ENCODE measurements around the gene SMYD5. TPM values are rescaled to one million over a fixed set of nuclear protein-coding genes. Genes with fewer than 3 reads are reported as not detected.
A peak's percentile ranks its signal among the peaks of the same experiment; 100 is the strongest.

SMYD5 gene
- total and polyA plus RNA-seq, 9 of the 15 experiments (the other 6 are each of a cell fraction or from before 2014, with no cell fraction given) = 11.4 to 56.8 (median 32.0) TPM

DNA sequence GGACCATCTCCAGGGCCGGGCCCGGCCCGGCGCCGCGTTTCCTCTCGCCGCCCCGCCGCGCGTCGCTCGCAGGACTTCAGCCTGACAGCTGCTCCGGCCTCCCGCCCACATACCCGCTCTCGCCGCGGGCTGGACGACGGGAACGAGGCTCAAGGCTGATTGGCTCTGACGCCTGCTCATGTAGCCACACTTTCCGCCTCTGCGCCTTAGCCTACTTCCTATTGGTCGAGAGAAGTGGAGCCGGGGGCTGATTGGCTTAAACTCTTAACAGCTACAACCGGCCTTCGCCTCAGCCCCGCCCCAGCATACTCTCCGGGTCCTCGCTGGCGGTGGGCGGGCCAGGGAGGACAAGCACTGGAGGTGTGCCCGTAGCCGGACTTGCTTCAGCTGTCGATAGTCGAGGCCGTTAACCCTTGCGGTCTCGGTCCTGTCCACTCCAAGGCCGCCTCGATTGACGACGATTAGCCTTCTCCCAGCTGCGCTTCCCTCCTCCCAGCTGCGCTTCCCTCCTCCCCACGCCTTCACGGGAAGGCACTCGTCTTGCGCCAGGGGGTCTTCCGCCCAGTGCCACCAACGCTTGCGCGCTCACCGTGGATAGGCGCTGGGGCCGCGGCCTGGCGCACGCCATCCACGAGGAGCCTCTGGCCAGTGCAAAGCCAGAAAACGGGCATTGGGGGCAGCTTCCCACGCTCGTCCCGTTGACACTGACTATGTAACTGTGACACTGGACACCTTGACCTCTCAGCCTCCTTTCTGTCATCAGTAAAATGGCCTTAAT is 19.3 kb downstream of the SMYD5 start, which contains the start of gene PRADC1 (continued):
- TF ChIP-seq CTCF (IDR thresholded peaks at IDR 0.05 in 2 of 3, conservative IDR thresholded peaks at IDR 0.05 in 1 of 3; ENCODE audit: insufficient read depth in 2 of 3, low read depth in 1 of 3, low read length in 3 of 3) (no peak), ZNF384 (IDR thresholded peaks at IDR 0.05; ENCODE audit: low read depth, low read length) (no peak), TRIM28 (IDR thresholded peaks at IDR 0.05) (peak; percentile 28; the same call in 1 of the 2 replicates), DACH1 (IDR thresholded peaks at IDR 0.05; ENCODE audit: partially characterized antibody) (peak; percentile 65), KDM4B (IDR thresholded peaks at IDR 0.05; ENCODE audit: borderline replicate concordance in 2 of 2, low read depth in 1 of 2) (0 out of 4 replicates have a peak, but pooled peaks of 1 of the 2 experiments have one; percentile 7), MYC (IDR thresholded peaks at IDR 0.05; ENCODE audit: low read depth, low read length) (peak; percentile 44; the same call in 1 of the 2 replicates), MYC (CRISPR knock-in tag; IDR thresholded peaks at IDR 0.05; ENCODE audit: borderline replicate concordance, low read depth) (peak; percentile 69; the same call in 1 of the 2 replicates), JUND (IDR thresholded peaks at IDR 0.05; ENCODE audit: borderline replicate concordance, low read depth, low read length) (0 out of 2 replicates have a peak, but pooled peaks have one; percentile 3), JUND (tag; IDR thresholded peaks at IDR 0.05; ENCODE audit: borderline replicate concordance, low read depth, low read length) (peak; percentile 28; the same call in 1 of the 3 replicates), BRCA1 (IDR thresholded peaks at IDR 0.05) (no peak), BRCA1 (CRISPR knock-in tag; IDR thresholded peaks at IDR 0.05) (no peak), IRF2 (CRISPR knock-in tag; IDR thresholded peaks at IDR 0.05) (no peak), ZNF551 (CRISPR knock-in tag; IDR thresholded peaks at IDR 0.05) (no peak), DDX20 (tag; IDR thresholded peaks at IDR 0.05; ENCODE audit: low read depth) (no peak), GTF2B (IDR thresholded peaks at IDR 0.05; ENCODE audit: extremely low read depth, insufficient read length) (no peak), THRB (CRISPR knock-in tag; conservative IDR thresholded peaks at IDR 0.05) (no peak)
- TF ChIP-seq, protein P1, sequence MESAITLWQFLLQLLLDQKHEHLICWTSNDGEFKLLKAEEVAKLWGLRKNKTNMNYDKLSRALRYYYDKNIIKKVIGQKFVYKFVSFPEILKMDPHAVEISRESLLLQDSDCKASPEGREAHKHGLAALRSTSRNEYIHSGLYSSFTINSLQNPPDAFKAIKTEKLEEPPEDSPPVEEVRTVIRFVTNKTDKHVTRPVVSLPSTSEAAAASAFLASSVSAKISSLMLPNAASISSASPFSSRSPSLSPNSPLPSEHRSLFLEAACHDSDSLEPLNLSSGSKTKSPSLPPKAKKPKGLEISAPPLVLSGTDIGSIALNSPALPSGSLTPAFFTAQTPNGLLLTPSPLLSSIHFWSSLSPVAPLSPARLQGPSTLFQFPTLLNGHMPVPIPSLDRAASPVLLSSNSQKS (CRISPR knock-in tag; IDR thresholded peaks at IDR 0.05) = no peak
- TF ChIP-seq, protein P2, sequence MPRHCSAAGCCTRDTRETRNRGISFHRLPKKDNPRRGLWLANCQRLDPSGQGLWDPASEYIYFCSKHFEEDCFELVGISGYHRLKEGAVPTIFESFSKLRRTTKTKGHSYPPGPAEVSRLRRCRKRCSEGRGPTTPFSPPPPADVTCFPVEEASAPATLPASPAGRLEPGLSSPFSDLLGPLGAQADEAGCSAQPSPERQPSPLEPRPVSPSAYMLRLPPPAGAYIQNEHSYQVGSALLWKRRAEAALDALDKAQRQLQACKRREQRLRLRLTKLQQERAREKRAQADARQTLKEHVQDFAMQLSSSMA (CRISPR knock-in tag; IDR thresholded peaks at IDR 0.05) = 0 out of 2 replicates have a peak, but pooled peaks have one; percentile 13
- TF ChIP-seq, protein P3, sequence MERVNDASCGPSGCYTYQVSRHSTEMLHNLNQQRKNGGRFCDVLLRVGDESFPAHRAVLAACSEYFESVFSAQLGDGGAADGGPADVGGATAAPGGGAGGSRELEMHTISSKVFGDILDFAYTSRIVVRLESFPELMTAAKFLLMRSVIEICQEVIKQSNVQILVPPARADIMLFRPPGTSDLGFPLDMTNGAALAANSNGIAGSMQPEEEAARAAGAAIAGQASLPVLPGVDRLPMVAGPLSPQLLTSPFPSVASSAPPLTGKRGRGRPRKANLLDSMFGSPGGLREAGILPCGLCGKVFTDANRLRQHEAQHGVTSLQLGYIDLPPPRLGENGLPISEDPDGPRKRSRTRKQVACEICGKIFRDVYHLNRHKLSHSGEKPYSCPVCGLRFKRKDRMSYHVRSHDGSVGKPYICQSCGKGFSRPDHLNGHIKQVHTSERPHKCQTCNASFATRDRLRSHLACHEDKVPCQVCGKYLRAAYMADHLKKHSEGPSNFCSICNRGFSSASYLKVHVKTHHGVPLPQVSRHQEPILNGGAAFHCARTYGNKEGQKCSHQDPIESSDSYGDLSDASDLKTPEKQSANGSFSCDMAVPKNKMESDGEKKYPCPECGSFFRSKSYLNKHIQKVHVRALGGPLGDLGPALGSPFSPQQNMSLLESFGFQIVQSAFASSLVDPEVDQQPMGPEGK (CRISPR knock-in tag; IDR thresholded peaks at IDR 0.05; ENCODE audit: borderline replicate concordance) = no peak

All from K562 (cell line).